Measurements from ENCODE around the gene CHCHD2. TPM values are rescaled to one million over a fixed set of nuclear protein-coding genes. Genes with fewer than 3 reads are reported as not detected.

Gene CHCHD2
- total RNA-seq, 1 experiment from 2014 or later, result 510 TPM

GRCh38 chr7:56078196-56078595 is 28.1 kb downstream of the CHCHD2 start:
- H2AFZ ChIP-seq (ENCODE audit: low read depth, low read length, poor library complexity, severe bottlenecking), result no peak overlapping the region
- TF ChIP-seq SP1 (IDR thresholded peaks at IDR 0.05; ENCODE audit: low read depth) (no peak), EGR1 (IDR thresholded peaks at IDR 0.05; ENCODE audit: low read depth) (no peak), ELF1 (IDR thresholded peaks at IDR 0.05; ENCODE audit: borderline replicate concordance, low read depth) (no peak), ZNF274 (IDR thresholded peaks at IDR 0.05; ENCODE audit: low read depth, low read length) (no peak), FOSL1 (IDR thresholded peaks at IDR 0.05; ENCODE audit: low read depth) (no peak), JUND (IDR thresholded peaks at IDR 0.05) (no peak), ZFX (IDR thresholded peaks at IDR 0.05) (no peak), SRF (IDR thresholded peaks at IDR 0.05; ENCODE audit: low read depth) (no peak), POLR2AphosphoS5 (IDR thresholded peaks at IDR 0.05; ENCODE audit: low read depth, low read length) (no peak), RAD21 (IDR thresholded peaks at IDR 0.05; ENCODE audit: low read depth) (no peak), CTCF (IDR thresholded peaks at IDR 0.05 in 2 of 3, conservative IDR thresholded peaks at IDR 0.05 in 1 of 3; ENCODE audit: borderline replicate concordance in 1 of 3, insufficient read depth in 1 of 3, low read depth in 2 of 3, low read length in 2 of 3) (no peak), TCF7L2 (IDR thresholded peaks at IDR 0.05; ENCODE audit: borderline replicate concordance, extremely low read depth, insufficient read depth, insufficient read length) (no peak)
- DNase-seq (ENCODE audit: low read depth, low spot score) (no peak), ATAC-seq (no peak)
- no peak overlapping the region for H3K27ac ChIP-seq (ENCODE audit: low read depth, low read length)
- no peaks in the 10 kb centered on the region for H3K79me2 ChIP-seq (ENCODE audit: insufficient read depth, low read length)
- H3K36me3 ChIP-seq (ENCODE audit: control insufficient read depth in 1 of 2, insufficient read depth in 2 of 2, low read length in 2 of 2), result peaks cover 11 to 23% of the 10 kb centered on the region in 2 experiments; a peak in 3 of 4 replicates
- ChIA-PET CTCF (no interaction called here), POLR2A (no interaction called here), RAD21 (ENCODE audit: low non-redundant PET in 1 of 2, low total read pairs in 2 of 2, uncharacterized antibody in 2 of 2, unreplicated experiment in 2 of 2) (no interaction called here)
- no peaks in the 10 kb centered on the region for H3K9me2 ChIP-seq (ENCODE audit: insufficient read depth)
- no peak overlapping the region for H3K4me3 ChIP-seq (replicated peaks in 1 of 2; ENCODE audit: low read depth in 1 of 2, low read length in 2 of 2)
- H4K20me1 ChIP-seq (ENCODE audit: insufficient read depth), result no peaks in the 10 kb centered on the region
- no peak overlapping the region for H3K4me2 ChIP-seq (ENCODE audit: low read length)
- H3K27me3 ChIP-seq (ENCODE audit: insufficient read depth, low read length), result no peaks in the 10 kb centered on the region
- H3K4me1 ChIP-seq (ENCODE audit: control insufficient read depth in 1 of 2, insufficient read depth in 2 of 2, low read length in 2 of 2), result peaks cover 0 to 2% of the 10 kb centered on the region in 2 experiments; a peak in 1 of 4 replicates
- BruUV-seq (replicated peaks), result no TSS peak
- H3K9ac ChIP-seq (ENCODE audit: low read length), result no peak overlapping the region
- intact Hi-C loops (cut with micrococcal nuclease), result no loop called here
- H3K9me3 ChIP-seq (ENCODE audit: control insufficient read depth in 1 of 2, insufficient read depth in 1 of 2, low read depth in 1 of 2, low read length in 2 of 2), result no peaks in the 10 kb centered on the region

Measured in HCT116 (cell line).